NCI-H774 (cell line): ENCODE measurements around the gene TTC34.

Experiments used
- DNase-seq: peaks from one replicate; lab custom pipeline; 2025; lab: John Stamatoyannopoulos, UW

Gene TTC34, protein sequence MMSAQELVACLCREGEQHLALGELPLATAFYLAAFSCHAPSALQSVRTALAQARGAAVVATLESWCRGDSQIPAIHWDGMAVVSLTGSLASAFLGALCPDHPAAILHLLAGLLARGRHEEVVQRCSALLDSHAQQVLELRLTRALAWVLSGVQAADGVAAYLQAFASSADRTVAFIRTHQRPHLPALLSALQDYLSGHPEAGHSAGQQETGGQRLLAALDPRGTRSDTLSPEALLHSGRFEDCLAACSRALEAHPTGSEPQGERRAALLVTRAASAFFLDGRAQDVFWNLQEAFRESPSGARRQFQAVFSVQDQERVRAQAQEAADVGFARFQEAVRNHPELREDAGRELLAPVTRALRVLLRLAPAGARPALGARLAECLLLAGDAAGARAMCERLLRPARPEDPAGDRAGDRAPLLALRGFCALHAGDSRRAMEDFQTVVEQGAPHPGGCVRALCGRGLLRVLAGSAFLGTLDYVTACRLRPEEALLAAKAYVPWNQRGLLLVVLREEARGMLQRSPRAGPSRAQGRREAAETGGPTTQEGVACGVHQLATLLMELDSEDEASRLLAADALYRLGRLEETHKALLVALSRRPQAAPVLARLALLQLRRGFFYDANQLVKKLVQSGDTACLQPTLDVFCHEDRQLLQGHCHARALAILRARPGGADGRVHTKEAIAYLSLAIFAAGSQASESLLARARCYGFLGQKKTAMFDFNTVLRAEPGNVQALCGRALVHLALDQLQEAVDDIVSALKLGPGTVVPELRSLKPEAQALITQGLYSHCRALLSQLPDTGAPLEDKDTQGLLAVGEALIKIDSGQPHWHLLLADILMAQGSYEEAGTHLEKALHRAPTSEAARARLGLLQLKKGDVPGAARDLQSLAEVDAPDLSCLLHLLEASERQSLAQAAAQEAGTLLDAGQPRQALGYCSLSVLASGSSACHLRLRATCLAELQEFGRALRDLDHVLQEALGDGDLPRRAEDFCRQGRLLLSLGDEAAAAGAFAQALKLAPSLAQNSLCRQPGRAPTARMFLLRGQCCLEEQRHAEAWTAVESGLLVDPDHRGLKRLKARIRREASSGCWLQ

GRCh38 chr1:2801535-2802291, at the start of gene TTC34:
Gene TTC34 (minus strand): TSS chr1:2801693. CDS start chr1:2800827, 866 bp downstream.
- no peak for DNase-seq

GRCh38 chr1:2850502-2850901, 49.0 kb upstream of the TTC34 start:
- DNase-seq, result no peak

- no peak for DNase-seq
Measured at GRCh38 chr1:2848006-2848670, 46.6 kb upstream of the TTC34 start.

DNA sequence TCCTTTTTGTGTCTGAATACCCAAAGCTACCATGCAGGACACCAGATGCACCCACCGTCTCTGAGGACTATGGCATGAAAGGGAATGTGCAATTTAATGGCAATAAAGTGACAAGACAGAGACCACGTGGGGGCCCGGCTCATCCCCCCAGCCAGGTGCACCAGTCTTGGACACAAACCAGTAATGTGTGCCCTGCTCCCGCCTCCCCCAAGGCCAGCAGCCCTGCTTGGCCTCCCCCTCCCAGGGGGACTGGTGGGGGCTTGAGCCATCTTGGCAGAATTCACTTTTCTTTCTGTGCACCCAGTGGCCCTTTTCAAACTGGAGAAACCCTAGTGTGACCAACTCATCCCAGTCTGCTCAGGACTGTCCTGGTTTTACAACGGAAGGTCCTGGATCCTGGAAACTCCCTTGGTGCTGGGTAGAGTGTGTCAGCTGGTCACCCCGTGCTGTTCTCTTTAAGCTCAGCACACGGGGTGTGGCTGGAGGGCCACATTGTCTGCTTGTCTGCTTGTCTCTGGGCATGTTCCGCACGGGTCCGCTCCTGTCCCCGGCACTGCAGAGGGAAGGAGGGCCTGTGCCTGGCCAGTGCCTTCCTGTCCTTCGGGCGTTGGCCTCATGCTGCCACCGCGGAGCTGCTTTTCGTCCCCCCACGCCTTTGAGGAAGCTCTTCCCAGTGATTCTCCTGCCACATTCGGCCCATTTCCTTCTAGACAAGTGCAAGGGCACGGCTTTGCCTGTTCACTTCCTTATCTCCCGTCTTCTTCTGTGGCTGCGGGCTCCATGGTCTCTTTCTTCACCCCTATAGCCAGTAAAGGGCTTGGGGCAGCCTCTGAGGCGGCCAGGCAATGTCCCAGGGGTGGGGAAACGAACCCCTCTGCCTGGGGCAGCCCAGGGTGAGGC, 45.8 kb upstream of the TTC34 start:
- no peak for DNase-seq

DNA sequence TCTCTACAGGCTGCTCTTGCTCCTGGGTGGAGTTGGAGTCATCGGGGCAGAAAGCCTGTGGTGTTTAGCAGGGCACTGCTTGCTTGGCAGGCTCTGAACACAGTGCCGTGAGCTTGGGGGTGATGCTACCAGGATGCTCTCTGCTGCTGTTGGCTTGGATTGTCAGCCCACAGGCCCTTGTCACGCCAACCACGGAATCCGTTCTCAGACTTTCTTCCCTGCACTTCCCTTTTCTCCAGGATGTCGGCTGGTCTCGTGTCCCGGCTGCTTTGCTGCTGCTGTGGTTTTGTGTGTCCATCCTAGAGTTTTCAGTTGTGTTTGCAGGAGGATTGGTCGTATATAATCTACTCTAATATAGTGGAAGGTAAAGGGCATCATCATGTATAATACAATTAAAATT, 44.4 kb upstream of the TTC34 start:
- no peak for DNase-seq

GRCh38 chr1:2840036-2840809, 38.7 kb upstream of the TTC34 start:
- DNase-seq, result no peak

DNA sequence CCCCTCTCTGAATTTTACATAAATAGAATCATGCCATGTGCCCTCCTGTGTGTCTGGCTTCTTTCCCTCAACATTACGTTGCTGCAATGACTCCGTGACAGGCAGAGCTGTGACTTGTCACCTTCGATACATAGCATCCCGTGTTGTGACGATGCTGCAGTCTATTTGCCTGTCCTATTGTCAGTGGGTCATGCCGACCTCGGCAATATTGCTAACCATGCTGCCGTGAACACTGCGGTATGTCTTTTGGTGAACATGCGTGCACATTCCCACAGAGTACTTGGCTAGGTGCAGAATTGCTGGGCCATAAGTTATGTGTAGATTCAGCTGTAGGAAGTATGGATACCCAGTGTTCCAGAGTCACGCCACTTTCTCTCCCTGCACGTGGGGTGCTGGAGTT, 36.3 kb upstream of the TTC34 start:
- DNase-seq, result no peak

DNA sequence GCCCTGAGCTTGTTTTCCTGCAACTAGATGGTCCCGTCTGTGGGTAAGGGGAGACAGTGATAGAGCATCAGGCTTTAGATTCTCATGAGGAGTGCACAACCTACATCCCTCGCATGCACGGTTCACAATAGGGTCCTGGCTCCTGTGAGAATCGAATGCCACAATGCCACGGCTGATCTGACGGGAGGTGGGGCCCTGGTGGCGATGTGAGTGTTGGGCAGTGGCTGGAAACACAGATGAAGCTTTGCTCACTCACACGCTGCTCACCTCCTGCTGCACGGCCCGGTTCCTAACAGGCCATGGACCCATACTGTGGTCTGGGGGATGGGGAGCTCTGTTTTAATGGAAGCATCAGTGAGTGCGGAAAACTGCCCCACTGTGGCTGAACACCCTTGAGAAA, 35.8 kb upstream of the TTC34 start:
- DNase-seq, result no peak

DNA sequence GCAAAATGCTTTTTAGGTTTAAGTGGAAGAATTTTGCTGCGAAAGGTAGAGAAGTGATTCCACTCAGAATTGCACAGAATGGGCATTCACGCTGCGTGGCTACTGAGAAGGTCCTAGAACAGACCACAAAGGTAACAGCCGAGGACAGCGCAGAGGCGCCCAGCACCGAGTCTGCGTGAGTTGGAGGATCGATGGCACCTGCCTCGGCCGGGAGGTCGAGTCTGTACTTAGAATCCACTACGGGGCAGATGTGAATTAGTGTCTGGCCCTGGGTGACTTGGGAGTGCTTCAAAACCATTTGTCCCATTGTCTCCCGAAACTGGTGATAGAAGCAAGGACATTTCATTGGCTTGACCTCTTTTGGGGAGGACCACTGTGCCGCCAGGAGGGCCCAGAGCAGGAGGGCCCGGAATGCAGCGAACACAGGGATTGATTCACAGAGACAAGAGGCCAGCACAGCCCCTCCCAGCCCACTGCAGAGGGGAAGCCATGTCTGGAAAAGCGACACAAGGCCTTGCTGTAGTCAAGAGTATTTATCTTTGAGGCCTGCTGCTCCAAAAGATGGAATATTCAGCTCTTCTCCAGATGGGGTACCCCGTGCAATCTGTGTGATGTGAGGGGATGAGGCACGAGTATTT, 35.0 kb upstream of the TTC34 start:
- DNase-seq, result no peak

DNA sequence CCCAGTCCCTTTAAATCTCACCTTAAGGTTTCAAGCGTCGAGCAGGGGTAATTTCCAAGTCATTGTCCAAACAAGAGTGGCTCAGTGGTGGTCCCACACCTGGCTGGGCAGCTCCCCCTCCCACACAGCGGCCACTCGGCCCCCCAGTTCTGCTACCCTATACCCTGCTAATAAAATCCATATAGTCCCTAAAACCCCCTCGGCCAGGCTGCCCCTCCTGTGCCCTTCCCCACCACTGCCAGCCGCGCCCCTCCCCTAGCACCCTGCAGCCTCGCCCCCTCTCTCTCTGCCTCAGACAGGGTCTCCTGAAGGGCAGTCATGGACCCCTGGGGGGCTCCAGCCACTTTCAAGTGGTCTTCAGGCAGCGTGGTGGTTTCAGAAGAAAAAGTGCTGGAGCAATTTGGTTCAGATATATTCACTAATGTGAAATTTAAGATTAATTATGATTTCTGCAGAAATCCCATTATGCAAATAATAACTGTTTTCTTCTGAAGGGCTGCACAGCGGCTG, 34.2 kb upstream of the TTC34 start:
- DNase-seq, result no peak

DNA sequence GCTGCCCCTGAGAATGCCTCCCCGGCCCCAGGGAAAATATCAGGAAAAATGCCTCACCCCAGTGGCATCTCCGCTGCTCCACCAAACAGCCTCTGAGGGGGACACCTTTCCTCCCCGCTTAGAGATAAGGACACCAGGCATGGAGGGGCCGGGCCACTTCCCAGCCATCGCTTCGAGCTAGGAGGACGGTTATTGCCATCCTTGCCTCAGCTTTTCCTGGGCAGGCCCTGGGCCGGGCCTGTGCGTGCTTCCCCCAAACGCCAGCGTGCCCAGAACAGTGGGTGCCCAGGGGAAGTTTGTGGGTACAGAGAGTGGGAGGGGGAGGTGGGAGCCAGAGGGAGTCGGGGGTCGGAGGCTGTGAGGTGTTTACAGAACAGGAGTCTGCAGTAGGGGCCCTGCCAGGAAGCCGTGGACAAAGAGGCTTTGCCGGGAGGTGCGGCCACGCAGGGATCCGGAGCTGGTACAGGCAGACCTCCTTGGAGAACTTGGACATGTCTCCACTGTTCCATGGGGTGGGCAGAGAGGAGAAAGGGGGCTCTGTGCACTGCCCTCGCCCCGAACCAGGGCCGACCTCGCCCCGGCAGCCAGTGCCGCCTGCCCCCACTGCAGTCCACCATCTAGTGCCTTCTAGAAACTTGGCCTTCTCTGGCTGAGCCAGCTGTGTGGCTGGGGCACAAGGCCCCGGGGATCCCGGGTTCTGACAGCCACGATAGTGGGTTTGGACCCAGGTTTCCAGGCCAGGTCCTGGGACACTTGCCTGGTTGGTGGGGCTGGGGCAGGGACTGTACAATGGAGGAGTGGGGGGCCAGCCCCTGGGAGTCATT, 33.5 kb upstream of the TTC34 start:
- DNase-seq, result no peak

DNA sequence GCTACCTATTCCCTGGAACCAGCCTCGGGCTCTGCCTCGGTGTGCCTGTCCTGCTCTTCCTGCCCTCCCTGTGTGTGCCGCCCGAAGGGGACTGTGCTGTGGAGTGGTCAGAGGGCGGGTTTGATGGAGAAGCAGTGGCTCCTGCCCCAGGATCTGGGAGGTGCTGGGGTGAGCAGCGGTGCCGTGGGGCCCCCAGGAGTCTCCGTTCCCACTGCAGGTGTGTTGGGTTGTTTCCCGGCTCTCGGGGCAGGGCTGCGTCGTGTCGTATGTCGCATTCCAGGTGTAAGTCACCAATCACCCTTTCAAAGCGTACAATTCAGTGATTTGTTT, 32.6 kb upstream of the TTC34 start:
- no peak for DNase-seq

- DNase-seq, result no peak
Measured at GRCh38 chr1:2833454-2834145, 32.1 kb upstream of the TTC34 start.

DNA sequence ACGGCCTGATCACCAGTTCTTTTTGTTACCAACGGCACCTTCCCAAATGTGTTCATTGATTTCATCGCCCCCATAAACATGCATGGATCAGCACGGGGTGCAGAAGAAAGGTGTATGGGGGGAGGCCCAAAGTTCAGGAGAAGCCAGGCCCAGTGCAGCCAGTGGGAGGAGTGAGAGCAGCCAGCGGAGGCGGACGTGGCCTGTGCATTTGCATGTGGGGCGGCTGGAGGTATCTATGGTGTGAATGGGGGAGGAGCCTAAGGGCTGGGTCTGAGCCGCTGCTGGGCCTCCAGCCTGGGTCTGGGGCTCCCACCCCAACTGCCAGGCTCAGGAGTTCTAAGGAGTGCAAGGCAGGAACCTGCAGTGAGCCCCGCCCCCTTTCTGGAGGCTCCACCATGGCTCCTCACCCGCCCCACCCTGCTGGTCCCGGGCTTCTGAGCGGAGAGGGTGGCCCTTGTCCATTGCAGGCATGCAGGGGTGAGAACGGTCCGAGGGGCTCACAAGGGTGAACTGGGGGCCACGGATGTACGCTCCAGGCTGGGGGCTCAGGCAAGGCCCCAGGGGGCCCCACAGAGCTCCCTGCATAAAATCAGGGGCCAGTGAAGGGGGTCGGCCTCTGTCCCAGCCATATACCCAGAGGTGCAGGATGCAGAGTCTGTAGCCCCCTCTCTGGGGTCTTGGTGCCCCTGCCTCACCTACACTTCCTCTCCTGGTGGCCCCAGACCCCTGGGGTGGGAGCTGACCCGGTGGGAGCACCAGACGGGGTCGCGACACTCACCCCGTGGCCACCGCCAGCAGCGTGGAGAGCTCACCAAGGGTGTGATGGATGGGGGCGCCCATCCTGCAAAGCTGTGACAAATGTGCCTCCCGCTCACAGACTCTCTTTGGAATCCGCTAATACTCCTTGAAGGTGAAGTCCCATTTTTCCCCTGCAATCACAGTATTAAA, 31.3 kb upstream of the TTC34 start:
- no peak for DNase-seq

DNA sequence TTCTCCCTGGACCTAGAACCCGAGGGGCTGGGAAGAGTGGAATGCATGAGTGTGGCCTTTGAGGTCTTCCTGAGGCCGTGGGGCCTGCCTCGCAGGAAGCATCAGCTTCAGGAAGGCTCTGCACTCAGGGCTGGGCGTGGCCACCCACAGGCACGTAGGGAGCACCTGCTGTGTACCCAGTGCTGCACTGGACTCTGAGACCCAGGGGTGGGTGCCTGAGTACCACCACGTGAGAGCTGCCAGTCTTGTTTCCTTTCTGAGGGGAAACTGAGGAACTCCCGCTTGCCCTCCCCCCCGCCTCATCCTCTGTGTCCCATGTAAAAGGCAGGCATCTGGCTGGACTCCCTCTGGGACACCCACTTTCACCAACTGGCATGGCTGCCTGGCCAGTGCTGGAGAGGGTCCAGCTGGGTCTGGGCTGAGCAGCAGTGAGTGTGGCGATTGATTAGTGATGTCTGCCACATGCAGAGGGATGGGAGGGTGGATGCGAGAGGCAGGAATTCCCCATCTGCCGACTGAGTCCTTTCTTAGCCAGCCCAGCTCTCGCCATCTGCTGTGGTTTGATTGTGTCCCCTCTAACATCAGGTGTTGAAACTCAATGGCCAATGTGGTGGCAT, 30.2 kb upstream of the TTC34 start:
- no peak for DNase-seq
